Transverse colon (tissue), 4 donors: ENCODE results near the gene CACYBP. TPM values are rescaled to one million over a fixed set of nuclear protein-coding genes. Genes with fewer than 3 reads are reported as not detected.
A peak's percentile ranks its signal among the peaks of the same experiment; 100 is the strongest.

Experiments used
- DNase-seq: peaks from one replicate; pipeline ENCODE4 v3.0.0-alpha.2; 2019
- H3K27ac ChIP-seq, 4 donors: fragments of 200-600 bp; sonication (generic); 2 replicates each; pipeline ENCODE4 v1.5.1; 2016 to 2018; ENCODE audit warnings: inconsistent platforms in 4 of 4
- H3K27me3 ChIP-seq: fragments of 200-600 bp; sonication (generic); 2 replicates; pipeline ENCODE4 v1.5.1; 2017; ENCODE audit warnings: inconsistent platforms
- H3K36me3 ChIP-seq, 4 donors: fragments of 200-600 bp; sonication (generic); 2 replicates each; pipeline ENCODE4 v1.5.1; 2017 to 2019; ENCODE audit warnings: inconsistent platforms in 4 of 4
- H3K4me1 ChIP-seq, 4 donors: fragments of 200-600 bp; sonication (generic); 2 replicates each; pipeline ENCODE4 v1.5.1; 2017 to 2020; ENCODE audit warnings: inconsistent platforms in 4 of 4
- H3K4me3 ChIP-seq, 4 donors: fragments of 200-600 bp; sonication (generic); 1 replicate in 1 of 4; 2 replicates in 3 of 4; pipeline versions ENCODE4 v1.5.1 to v1.6.1; 2017 to 2019; ENCODE audit warnings: inconsistent platforms in 4 of 4
- H3K9me3 ChIP-seq, 2 donors: fragments of 200-600 bp; sonication (generic); 2 replicates each; pipeline ENCODE4 v1.5.1; 2017 to 2019; ENCODE audit warnings: inconsistent platforms in 2 of 2
- CTCF ChIP-seq, 5 experiments: fragments of 200-600 bp in 3 of 5; fragments of 450-650 bp in 2 of 5; sonication (generic) in 3 of 5; IDR thresholded peaks; 1 replicate in 2 of 5; 2 replicates in 3 of 5; pipeline ENCODE4 v1.5.1; 2016 to 2017; ENCODE audit warnings: antibody characterized with exemption in 5 of 5, inconsistent platforms in 3 of 5, mild to moderate bottlenecking in 2 of 5, moderate library complexity in 1 of 5
- EP300 ChIP-seq: sonication (generic); formaldehyde crosslinking; IDR thresholded peaks from one replicate; pipeline ENCODE4 v1.6.1; 2017; ENCODE audit warnings: antibody characterized with exemption, low read depth
- POLR2A ChIP-seq: fragments of 450-650 bp; IDR thresholded peaks from one replicate; pipeline ENCODE4 v1.6.1; 2016; ENCODE audit warnings: antibody characterized with exemption, mild to moderate bottlenecking, moderate library complexity
- POLR2AphosphoS5 ChIP-seq, 3 donors: sonication (generic); formaldehyde crosslinking; IDR thresholded peaks; one replicate each; pipeline ENCODE4 v1.6.1; 2016; ENCODE audit warnings: antibody characterized with exemption in 3 of 3
- WGBS, 2 donors: methylation state at CpG; one replicate each; pipeline ENCODE4 v1.1.5; 2018; ENCODE audit warnings: low coverage in 1 of 2; 5-methylcytosine and 5-hydroxymethylcytosine counted together
- in situ Hi-C, 4 donors: fragments of 200-750 bp; cut with MboI; loops; one replicate each; pipeline versions ENCODE4 v1.15.0 to v1.15.1; 2017; ENCODE audit warnings: low sequenced_read_pairs in 3 of 4, low pct_ligation_motif_present in 1 of 4, low pct_unique_long_range_greater_than_20kb in 1 of 4
- intact Hi-C: fragments of 100-400 bp; cut with DNase I; formaldehyde crosslinking; loops from one replicate; pipeline ENCODE4 v1.15.1; 2023; ENCODE audit warnings: low total_unique reads
- total RNA-seq, 4 donors: library from RNA; depleted of rRNA; stranded (reverse); fragments of >200 nt; gene quantifications; one replicate each; pipeline ENCODE4 v1.1.0, GENCODE V29; 2016

CACYBP gene
- total RNA-seq, 4 donors from 2014 or later: 32.9 to 741 (median 62.1) TPM

- WGBS, 2 donors: 20% methylated on average over 1 of the region's 1 CpG; no CpG with 5 or more reads in 1 of the 2 donors
- H3K36me3 ChIP-seq: no peaks in the 10 kb centered on the region
- H3K27me3 ChIP-seq: no peaks in the 10 kb centered on the region
- TF ChIP-seq CTCF (IDR thresholded peaks at IDR 0.05) (no peak), POLR2A (no peak), POLR2AphosphoS5 (IDR thresholded peaks at IDR 0.05) (no peak), EP300 (no peak)
- H3K4me3 ChIP-seq: peak overlapping the region in 1 of 4 donors; percentile 22
- H3K4me1 ChIP-seq: peaks cover 40 to 65% (median 47%) of the 10 kb centered on the region in 4 donors
- intact Hi-C loops: no loop called here
- H3K9me3 ChIP-seq: no peaks in the 10 kb centered on the region
- in situ Hi-C loops: no loop called here
- peak overlapping the region; percentile 79 to 85 (median 81) for H3K27ac ChIP-seq
- no peak for DNase-seq
Observed at GRCh38 chr1:174964972-174965361, 34.8 kb upstream of the CACYBP start.

DNA sequence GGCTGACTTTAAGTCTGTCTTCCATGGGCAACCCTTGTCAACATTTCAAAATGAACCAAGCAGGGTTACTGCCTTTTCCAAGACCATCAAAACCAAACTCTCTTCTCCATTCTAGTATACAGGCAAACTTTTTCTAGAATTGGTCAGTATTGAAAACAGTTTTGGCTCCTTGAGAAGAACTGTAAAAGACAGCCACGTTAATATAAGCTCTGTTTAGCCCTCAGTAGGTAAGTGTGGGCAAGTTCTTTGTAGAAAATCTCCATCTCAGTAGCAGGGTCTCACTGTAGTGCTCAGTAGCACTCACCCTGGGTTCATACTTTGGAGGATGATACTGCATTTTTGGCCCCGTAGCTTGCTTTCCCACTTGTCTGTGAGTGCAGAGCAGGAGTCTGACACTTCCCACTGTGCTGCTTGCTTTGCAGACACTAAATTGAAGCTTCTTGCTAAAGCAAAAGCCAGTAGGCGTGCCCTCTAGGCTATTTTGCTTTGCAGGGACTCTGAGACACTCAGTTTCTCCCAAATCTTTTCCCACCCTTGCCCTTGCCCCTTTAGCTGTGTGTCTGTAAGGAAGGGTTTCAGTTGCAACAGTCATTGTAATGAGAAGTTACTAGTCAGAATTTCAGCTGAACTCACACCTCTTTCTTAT lies 34.3 kb upstream of the CACYBP start:
- in situ Hi-C loops (no loop called here), intact Hi-C loops (no loop called here)
- Histone ChIP-seq H3K27me3 (no peaks in the 10 kb centered on the region), H3K4me1 (peaks cover 40 to 65% (median 47%) of the 10 kb centered on the region in 4 donors), H3K27ac (peak overlapping the region; percentile 79 to 85 (median 81)), H3K4me3 (peak overlapping the region in 1 of 4 donors; percentile 22), H3K36me3 (no peaks in the 10 kb centered on the region), H3K9me3 (no peaks in the 10 kb centered on the region)
- DNase-seq: peak; percentile 48
- 24 to 29% methylated on average over 3 of the region's 3 CpGs for WGBS, 2 donors
- TF ChIP-seq POLR2A (peak; percentile 44), CTCF (IDR thresholded peaks at IDR 0.05) (no peak), POLR2AphosphoS5 (IDR thresholded peaks at IDR 0.05) (peak in 2 of 3 donors; percentile 13 to 51), EP300 (no peak)

GRCh38 chr1:174966008-174966572 lies 33.7 kb upstream of the CACYBP start:
- intact Hi-C loops (no loop called here), in situ Hi-C loops (no loop called here)
- H3K9me3 ChIP-seq: no peaks in the 10 kb centered on the region
- peak overlapping the region; percentile 79 to 85 (median 81) for H3K27ac ChIP-seq
- no peak for TF ChIP-seq POLR2A
- no peak for TF ChIP-seq POLR2AphosphoS5 (IDR thresholded peaks at IDR 0.05)
- TF ChIP-seq EP300: no peak
- TF ChIP-seq CTCF (IDR thresholded peaks at IDR 0.05): no peak
- H3K36me3 ChIP-seq: no peaks in the 10 kb centered on the region
- DNase-seq: no peak
- H3K27me3 ChIP-seq: no peaks in the 10 kb centered on the region
- WGBS, 2 donors: 33 to 42% methylated on average over 1 of the region's 1 CpG
- peak overlapping the region in 1 of 4 donors; percentile 22 for H3K4me3 ChIP-seq
- peaks cover 40 to 65% (median 47%) of the 10 kb centered on the region in 4 donors for H3K4me1 ChIP-seq

DNA sequence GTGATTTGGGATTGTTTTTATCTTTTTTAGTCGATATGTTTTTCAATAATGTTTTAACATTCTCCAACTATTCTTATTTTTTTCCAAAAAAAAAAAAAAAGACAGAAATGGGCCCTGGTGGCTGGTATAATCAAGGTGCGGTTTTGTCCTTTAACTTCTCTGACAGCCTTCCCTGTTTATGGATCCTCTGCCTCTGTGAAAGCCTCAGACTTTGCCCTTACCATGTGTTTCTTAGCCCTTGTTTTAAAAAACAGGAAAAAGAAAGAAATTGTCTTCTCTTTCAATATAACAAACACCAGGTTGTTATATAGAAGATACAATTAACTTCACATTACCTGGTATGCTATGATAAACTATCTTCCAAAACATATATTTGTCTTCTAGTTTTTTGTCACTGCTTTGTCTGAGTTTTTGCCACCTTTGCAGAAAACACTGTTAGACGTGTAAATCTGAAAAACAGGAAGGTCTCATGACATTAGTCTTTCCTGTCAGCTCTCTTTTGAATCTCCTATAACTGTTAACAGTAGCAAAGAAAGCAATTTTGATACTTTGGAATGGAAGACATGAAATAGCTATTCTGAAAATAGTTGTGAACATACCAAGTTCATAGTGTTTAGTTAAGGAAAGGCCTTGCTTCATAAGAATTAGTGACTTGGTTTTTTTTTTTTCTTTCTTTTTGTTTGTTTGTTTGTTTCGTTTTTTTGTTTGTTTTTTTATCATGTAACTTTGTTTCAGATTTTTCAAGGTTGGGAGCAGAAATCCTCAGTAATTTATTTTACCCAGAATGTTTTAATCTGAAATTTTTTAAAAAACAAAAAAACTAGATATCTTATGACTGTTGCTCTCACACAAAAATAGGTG lies 31.7 kb upstream of the CACYBP start:
- Histone ChIP-seq H3K9me3 (no peaks in the 10 kb centered on the region), H3K27ac (peak overlapping the region; percentile 79 to 85 (median 81)), H3K36me3 (peaks cover 0 to 4% (median 0%) of the 10 kb centered on the region in 4 donors), H3K4me1 (peaks cover 40 to 69% (median 47%) of the 10 kb centered on the region in 4 donors), H3K27me3 (no peaks in the 10 kb centered on the region), H3K4me3 (no peak overlapping the region)
- in situ Hi-C loops: no loop called here
- no peak for DNase-seq
- 35 to 38% methylated on average over 4 of the region's 4 CpGs for WGBS, 2 donors
- intact Hi-C loops: no loop called here
- no peak for TF ChIP-seq POLR2AphosphoS5 (IDR thresholded peaks at IDR 0.05)
- no peak for TF ChIP-seq EP300
- peak in 1 of 5 experiments; percentile 17 for TF ChIP-seq CTCF (IDR thresholded peaks at IDR 0.05)
